Osteocyte (in vitro differentiated cells): ENCODE measurements around the gene LFNG. TPM values are rescaled to one million over a fixed set of nuclear protein-coding genes. Genes with fewer than 3 reads are reported as not detected.

Experiments
- DNase-seq: peaks from one replicate; pipeline ENCODE4 v3.0.0; 2021; ENCODE audit warnings: mixed read lengths; ENCODE audit not compliant: unreplicated experiment; ENCODE audit errors: extremely low spot score
- H3K27ac Mint-ChIP-seq: one replicate; pipeline ENCODE4 v1.8.0; 2021; ENCODE audit warnings: mild to moderate bottlenecking, mixed read lengths; ENCODE audit not compliant: unreplicated experiment
- H3K27me3 Mint-ChIP-seq: one replicate; pipeline ENCODE4 v1.8.0; 2021; ENCODE audit warnings: mixed read lengths; ENCODE audit not compliant: unreplicated experiment
- H3K36me3 Mint-ChIP-seq: one replicate; pipeline ENCODE4 v1.8.0; 2021; ENCODE audit warnings: mixed read lengths; ENCODE audit not compliant: unreplicated experiment
- H3K4me1 Mint-ChIP-seq: one replicate; pipeline ENCODE4 v1.8.0; 2021; ENCODE audit warnings: mixed read lengths; ENCODE audit not compliant: unreplicated experiment
- H3K4me3 Mint-ChIP-seq: one replicate; pipeline ENCODE4 v1.8.0; 2021; ENCODE audit warnings: mild to moderate bottlenecking, moderate library complexity, mixed read lengths; ENCODE audit not compliant: unreplicated experiment
- H3K9me3 Mint-ChIP-seq: one replicate; pipeline ENCODE4 v1.8.0; 2021; ENCODE audit warnings: mixed read lengths; ENCODE audit not compliant: unreplicated experiment
- total RNA-seq: library from RNA; stranded (reverse); gene quantifications from 2 replicates; pipeline ENCODE4 v1.2.1, GENCODE V29; 2021
- TF ChIP-seq, protein P1 (sequence below): fragments of 200-600 bp; sonication (generic); IDR thresholded peaks from 2 replicates; pipeline ENCODE4 v1.5.0; 2021; ENCODE audit warnings: antibody characterized with exemption, mild to moderate bottlenecking, moderate library complexity

LFNG gene
- total RNA-seq, 1 donor from 2014 or later: 23.3 TPM

DNA sequence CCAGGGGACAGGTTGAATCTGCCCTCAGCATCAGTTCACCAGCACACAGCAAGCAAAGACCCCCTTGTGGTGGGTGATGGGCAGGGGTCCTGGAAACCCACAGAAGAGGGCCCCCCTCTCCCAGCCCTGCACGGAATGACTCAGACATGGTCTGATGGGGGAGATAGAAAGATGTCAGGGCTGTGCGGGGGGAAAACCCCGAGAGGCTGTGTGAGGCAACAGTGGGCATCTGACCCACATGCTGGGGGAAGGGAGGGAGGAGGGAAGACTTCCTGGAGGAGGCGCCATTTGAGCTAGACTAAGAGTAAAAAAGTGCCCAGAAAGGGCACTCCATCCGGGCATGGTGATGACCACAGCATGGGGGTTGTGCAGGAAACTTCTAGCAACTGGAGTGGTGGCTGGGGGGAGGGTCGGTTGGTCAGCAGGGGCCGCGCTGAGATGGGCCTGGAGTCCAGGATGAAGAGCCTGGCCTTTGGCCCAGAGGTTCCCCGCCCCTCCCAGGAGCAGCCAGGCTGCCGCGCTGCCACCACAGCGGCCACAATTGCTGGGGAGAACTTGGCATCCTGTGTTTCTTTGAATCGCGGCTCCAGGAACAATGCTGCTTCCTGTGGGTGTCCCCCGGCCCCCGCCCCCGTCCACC, 2.5 kb downstream of the LFNG start:
- no peak overlapping the region for H3K27ac Mint-ChIP-seq
- H3K27me3 Mint-ChIP-seq: no peaks in the 10 kb centered on the region

DNA sequence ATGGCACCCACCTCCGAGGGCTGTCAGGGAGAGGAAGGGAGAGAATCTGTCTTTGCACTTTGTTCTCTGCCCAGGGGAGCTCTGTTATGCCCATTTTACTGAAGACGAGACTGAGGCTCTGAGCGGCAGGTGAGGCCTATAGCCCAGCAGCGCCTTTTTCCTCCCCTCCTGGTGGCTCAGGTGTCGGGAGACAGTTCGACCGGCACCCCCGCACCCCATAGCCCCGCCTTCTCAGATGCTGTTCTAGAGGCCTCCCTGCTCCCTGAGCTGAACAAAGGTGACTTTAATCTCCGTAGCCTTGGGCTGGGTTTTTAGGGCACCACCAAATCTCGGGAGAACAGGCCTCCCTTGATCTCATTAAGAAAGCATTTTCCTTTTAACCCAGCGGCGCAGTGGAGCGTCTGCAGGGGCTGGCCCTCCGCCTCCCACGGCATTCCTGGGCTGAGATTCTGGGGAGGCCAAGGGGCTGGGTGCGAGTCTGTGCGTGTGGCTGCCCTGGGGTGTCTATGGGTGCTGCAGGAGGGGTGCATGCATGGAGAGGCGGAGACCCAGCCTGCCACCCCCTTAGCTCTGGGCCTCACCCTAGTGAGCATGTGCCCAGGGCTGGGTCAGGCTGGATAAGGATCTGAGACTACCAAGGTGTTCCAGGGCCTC, 3.3 kb downstream of the LFNG start:
- peak overlapping the region; percentile 44 for H3K27ac Mint-ChIP-seq
- peaks cover 66% of the 10 kb centered on the region for H3K4me1 Mint-ChIP-seq
- peak overlapping the region; percentile 57 for H3K4me3 Mint-ChIP-seq
- H3K9me3 Mint-ChIP-seq: no peaks in the 10 kb centered on the region
- TF ChIP-seq, protein P1, sequence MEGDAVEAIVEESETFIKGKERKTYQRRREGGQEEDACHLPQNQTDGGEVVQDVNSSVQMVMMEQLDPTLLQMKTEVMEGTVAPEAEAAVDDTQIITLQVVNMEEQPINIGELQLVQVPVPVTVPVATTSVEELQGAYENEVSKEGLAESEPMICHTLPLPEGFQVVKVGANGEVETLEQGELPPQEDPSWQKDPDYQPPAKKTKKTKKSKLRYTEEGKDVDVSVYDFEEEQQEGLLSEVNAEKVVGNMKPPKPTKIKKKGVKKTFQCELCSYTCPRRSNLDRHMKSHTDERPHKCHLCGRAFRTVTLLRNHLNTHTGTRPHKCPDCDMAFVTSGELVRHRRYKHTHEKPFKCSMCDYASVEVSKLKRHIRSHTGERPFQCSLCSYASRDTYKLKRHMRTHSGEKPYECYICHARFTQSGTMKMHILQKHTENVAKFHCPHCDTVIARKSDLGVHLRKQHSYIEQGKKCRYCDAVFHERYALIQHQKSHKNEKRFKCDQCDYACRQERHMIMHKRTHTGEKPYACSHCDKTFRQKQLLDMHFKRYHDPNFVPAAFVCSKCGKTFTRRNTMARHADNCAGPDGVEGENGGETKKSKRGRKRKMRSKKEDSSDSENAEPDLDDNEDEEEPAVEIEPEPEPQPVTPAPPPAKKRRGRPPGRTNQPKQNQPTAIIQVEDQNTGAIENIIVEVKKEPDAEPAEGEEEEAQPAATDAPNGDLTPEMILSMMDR: no peak
- peaks cover 4% of the 10 kb centered on the region for H3K36me3 Mint-ChIP-seq
- DNase-seq: no peak
- no peaks in the 10 kb centered on the region for H3K27me3 Mint-ChIP-seq

More for the DNA sequence above, 2.5 kb downstream of the LFNG start:
- TF ChIP-seq, protein P1: no peak
- DNase-seq: no peak
- H3K36me3 Mint-ChIP-seq: peaks cover 4% of the 10 kb centered on the region
- H3K4me1 Mint-ChIP-seq: peaks cover 66% of the 10 kb centered on the region
- peak overlapping the region; percentile 69 for H3K4me3 Mint-ChIP-seq
- no peaks in the 10 kb centered on the region for H3K9me3 Mint-ChIP-seq

DNA sequence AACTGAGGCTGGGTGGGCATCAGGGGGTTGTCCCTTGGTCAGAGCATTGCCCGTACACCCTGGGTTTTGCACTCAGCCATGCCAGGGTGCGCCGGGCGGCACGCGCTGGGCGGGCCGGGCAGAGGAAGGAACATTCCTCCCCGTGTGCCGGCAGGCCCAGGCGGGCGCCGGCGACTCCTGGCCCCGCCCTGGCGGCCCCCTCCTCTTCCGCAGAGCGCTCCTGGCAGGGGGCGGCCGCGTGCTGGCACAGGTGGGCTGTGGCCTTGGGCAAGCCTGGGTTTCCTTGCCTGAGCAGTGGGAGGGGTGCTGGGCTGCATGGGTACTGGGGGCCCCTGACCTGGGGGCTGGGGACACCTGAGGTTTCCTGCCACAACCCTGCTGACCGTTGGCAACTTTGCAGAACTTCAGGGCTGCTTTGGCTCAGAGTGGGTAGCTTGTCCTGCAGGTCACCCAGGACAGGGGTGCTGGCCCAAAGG, 3.9 kb downstream of the LFNG start:
- Mint-ChIP-seq H3K4me3 (peak overlapping the region; percentile 18), H3K9me3 (no peaks in the 10 kb centered on the region), H3K27me3 (no peaks in the 10 kb centered on the region), H3K36me3 (peaks cover 4% of the 10 kb centered on the region), H3K27ac (no peak overlapping the region), H3K4me1 (peaks cover 66% of the 10 kb centered on the region)
- TF ChIP-seq, protein P1: no peak
- DNase-seq: no peak

DNA sequence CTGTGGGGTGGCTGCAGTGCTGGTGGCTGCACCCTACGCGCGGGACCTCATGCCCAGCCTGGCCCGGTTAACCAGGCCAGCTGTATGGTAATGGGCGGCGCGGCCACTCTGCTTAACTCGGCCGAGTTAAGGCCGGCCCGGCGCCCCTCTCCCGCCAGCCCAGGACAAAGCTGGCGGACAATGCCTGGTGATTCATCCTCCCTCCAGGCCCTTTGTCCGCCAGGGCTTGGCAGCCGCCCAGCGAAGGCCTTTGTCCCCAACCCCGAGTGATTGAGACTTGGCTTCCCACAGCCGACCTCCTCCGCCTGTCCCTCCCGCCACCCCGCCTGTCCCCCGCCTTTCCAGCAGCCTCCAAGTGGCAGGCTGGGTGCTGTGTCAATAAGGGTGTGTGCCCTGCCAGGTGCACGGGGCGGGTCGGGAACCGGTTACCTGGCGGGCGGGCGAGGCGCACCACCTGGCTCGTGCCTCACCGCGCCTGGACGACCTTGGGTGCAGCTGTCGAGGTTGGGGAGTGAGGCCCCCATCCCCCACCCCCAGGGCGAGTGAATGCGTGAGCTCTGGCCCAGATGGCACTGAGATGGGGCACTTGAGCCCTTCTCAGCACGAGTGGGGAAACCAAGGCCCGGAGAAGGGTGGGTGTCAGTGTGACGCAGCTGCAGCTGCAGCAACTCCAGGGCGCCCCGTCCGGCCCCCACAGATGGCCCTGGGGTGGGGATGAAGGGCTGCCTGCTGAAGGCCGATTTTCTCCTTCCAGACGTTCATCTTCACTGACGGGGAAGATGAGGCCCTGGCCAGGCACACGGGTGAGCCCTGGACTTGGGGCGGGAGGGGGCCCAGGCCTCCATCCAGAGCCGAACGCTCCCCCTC, 4.6 kb downstream of the LFNG start:
- Mint-ChIP-seq H3K27ac (no peak overlapping the region), H3K36me3 (peaks cover 4% of the 10 kb centered on the region), H3K9me3 (no peaks in the 10 kb centered on the region), H3K27me3 (no peaks in the 10 kb centered on the region), H3K4me1 (peaks cover 68% of the 10 kb centered on the region), H3K4me3 (no peak overlapping the region)
- TF ChIP-seq, protein P1: no peak
- DNase-seq: no peak
